Upper lobe of left lung (tissue), 4 donors: ENCODE data around the gene MPP4.

Experiments
- EP300 ChIP-seq, 4 donors: sonication (generic); formaldehyde crosslinking; IDR thresholded peaks; one replicate each; pipeline ENCODE4 v1.5.1; 2017; ENCODE audit warnings: antibody characterized with exemption in 4 of 4, control low read depth in 2 of 4
- POLR2A ChIP-seq, 4 donors: fragments of 450-650 bp; IDR thresholded peaks; one replicate each; pipeline ENCODE4 v1.5.1; 2016 to 2017; ENCODE audit warnings: antibody characterized with exemption in 4 of 4, mild to moderate bottlenecking in 2 of 4
- POLR2AphosphoS5 ChIP-seq, 2 donors: sonication (generic); formaldehyde crosslinking; IDR thresholded peaks; one replicate each; pipeline ENCODE4 v1.5.1; 2017; ENCODE audit warnings: antibody characterized with exemption in 2 of 2
- TF ChIP-seq, protein P1 (sequence below), 6 experiments: fragments of 450-650 bp in 4 of 6; fragments of 200-600 bp in 2 of 6; sonication (generic) in 2 of 6; IDR thresholded peaks; one replicate each; pipeline ENCODE4 v1.5.1; 2016 to 2019; ENCODE audit warnings: antibody characterized with exemption in 6 of 6

GRCh38 chr2:201674794-201675193 is 23.6 kb downstream of the MPP4 start:
- TF ChIP-seq POLR2A (IDR thresholded peaks at IDR 0.05) = no peak
- TF ChIP-seq, protein P1, sequence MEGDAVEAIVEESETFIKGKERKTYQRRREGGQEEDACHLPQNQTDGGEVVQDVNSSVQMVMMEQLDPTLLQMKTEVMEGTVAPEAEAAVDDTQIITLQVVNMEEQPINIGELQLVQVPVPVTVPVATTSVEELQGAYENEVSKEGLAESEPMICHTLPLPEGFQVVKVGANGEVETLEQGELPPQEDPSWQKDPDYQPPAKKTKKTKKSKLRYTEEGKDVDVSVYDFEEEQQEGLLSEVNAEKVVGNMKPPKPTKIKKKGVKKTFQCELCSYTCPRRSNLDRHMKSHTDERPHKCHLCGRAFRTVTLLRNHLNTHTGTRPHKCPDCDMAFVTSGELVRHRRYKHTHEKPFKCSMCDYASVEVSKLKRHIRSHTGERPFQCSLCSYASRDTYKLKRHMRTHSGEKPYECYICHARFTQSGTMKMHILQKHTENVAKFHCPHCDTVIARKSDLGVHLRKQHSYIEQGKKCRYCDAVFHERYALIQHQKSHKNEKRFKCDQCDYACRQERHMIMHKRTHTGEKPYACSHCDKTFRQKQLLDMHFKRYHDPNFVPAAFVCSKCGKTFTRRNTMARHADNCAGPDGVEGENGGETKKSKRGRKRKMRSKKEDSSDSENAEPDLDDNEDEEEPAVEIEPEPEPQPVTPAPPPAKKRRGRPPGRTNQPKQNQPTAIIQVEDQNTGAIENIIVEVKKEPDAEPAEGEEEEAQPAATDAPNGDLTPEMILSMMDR (IDR thresholded peaks at IDR 0.05) = no peak
- no peak for TF ChIP-seq POLR2AphosphoS5 (IDR thresholded peaks at IDR 0.05)
- no peak for TF ChIP-seq EP300 (IDR thresholded peaks at IDR 0.05)
